GM18508 (cell line): ENCODE data around the gene MAP3K8.

Experiments
- ATAC-seq: cut with Tn5 transposase; IDR thresholded peaks from one replicate; pipeline ENCODE4 v1.9.1; 2021; ENCODE audit warnings: moderate number of reproducible peaks; ENCODE audit not compliant: insufficient read depth, unreplicated experiment

The MAP3K8 gene

DNA sequence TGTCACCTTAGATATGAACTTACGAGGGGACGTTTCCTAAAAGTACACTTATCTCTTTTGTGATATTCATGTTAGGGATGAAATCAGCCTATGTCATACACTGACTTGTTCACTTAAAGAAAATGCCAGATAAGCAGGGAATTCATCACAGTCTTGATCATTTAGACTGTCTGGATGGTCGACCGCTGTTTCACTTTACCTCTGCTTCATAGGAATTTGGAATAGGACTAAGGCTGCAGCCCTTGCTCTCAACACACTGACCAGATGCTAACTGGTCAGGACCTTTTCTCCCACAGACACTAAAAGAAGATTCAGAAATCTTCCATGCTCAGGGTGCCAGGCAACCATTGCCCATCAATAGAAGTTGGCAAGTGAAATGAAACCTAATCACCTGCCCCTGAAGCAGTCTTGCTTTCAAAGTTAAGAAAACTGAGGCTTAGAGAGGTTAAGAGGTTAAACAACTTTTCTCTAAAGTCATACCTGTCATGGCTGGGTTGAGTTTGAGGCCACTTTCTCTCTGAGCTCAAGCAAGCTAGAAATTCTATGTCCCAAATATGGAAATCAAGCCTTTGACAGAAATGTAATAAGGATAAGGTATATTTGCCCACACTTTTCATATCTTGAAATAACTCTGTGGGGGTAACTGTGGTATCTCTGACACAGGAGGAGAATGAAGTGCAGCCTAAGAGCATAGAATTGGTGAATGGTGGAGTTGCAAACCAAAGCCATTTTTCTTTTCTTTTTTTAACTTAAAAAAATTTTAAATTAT lies 77.1 kb downstream of the MAP3K8 start:
- no peak for ATAC-seq
